ENCODE data around the gene ALDOB.

GRCh38 chr9:101381118-101381517 is 54.5 kb downstream of the ALDOB start:
- TF ChIP-seq ZNF8 (CRISPR knock-in tag; IDR thresholded peaks at IDR 0.05) (no peak), SNAI2 (CRISPR knock-in tag; IDR thresholded peaks at IDR 0.05) (no peak), ZNF565 (CRISPR knock-in tag; conservative IDR thresholded peaks at IDR 0.05; ENCODE audit: low read depth) (no peak), GLIS3 (CRISPR knock-in tag; IDR thresholded peaks at IDR 0.05) (no peak), CREB5 (CRISPR knock-in tag; IDR thresholded peaks at IDR 0.05; ENCODE audit: low read depth) (no peak), OSR1 (CRISPR knock-in tag; IDR thresholded peaks at IDR 0.05) (no peak), ISL1 (CRISPR knock-in tag; IDR thresholded peaks at IDR 0.05) (no peak), TSHZ2 (CRISPR knock-in tag; IDR thresholded peaks at IDR 0.05) (no peak), CSDC2 (CRISPR knock-in tag; IDR thresholded peaks at IDR 0.05) (no peak), TCF4 (CRISPR knock-in tag; IDR thresholded peaks at IDR 0.05; ENCODE audit: borderline replicate concordance) (no peak)
- TF ChIP-seq, protein P1, sequence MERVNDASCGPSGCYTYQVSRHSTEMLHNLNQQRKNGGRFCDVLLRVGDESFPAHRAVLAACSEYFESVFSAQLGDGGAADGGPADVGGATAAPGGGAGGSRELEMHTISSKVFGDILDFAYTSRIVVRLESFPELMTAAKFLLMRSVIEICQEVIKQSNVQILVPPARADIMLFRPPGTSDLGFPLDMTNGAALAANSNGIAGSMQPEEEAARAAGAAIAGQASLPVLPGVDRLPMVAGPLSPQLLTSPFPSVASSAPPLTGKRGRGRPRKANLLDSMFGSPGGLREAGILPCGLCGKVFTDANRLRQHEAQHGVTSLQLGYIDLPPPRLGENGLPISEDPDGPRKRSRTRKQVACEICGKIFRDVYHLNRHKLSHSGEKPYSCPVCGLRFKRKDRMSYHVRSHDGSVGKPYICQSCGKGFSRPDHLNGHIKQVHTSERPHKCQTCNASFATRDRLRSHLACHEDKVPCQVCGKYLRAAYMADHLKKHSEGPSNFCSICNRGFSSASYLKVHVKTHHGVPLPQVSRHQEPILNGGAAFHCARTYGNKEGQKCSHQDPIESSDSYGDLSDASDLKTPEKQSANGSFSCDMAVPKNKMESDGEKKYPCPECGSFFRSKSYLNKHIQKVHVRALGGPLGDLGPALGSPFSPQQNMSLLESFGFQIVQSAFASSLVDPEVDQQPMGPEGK (CRISPR knock-in tag; IDR thresholded peaks at IDR 0.05; ENCODE audit: borderline replicate concordance) = no peak
